ENCODE measurements around the gene ZNF579.

ZNF579 gene

DNA sequence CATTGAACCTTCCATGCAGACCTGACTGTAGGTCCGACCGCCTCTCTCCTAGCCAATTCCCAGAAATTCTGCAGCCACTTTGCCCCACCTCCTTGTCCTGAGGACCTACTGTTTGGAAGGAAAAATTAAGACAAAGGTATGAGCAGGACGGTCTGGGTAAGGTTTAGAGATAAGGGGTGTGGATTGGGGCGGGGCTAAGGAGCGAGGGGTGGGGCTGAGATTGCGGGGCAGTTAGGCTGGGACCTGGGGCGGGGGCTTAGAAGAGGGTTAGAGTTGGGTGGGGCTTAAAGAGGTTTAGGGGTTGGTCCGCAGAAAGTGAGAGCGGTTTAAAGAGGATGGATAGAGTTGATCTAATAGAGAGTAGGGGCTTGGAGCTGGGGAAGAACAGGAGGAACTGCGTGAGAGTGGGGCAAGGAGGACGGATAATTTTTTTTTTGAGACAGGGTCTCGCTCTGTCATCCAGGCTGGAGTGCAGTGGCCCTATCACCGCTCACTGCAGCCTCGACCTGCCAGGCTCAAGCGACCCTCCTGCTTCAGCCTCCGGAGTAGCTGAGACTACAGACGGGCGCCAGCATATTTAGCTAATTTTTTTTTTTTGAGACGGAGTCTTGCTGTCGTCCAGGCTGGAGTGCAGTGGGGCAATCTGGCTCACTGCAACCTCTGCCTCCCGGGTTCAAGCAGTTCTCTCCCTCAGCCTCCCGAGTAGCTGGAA, 23.1 kb upstream of the ZNF579 start:
- Histone ChIP-seq H3K4me1 (ENCODE audit: insufficient read depth, low read length) (no peaks in the 10 kb centered on the region), H3K9me3 (ENCODE audit: control insufficient read depth, insufficient read depth, low read length) (no peaks in the 10 kb centered on the region), H3K36me3 (ENCODE audit: insufficient read depth, low read length) (0 out of 2 replicates have a peak, but pooled peaks cover 8% of the 10 kb centered on the region), H3K9ac (ENCODE audit: low read depth, low read length) (peak overlapping the region; percentile 32; the same call in 1 of the 2 replicates)

DNA sequence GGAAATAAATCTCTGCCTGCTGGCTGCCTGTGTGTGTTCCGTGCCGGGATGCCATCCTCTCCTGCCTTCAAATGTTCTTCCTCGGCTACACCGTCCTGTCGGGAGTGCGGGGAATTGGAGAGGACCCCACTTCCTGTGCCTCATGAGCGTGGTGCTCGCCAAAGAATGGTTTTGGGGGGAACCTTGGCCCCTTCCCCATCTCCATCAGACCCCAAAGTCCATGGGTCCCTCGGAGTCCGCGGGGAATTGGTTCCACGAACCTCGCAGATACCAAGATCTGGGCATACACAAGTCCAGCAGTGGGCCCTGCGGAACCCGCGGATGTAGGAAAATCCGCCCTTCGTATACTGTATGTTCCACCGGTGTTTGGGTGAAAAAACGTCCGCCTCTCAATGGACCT, 22.5 kb upstream of the ZNF579 start:
- Histone ChIP-seq H3K4me1 (ENCODE audit: insufficient read depth, low read length) (0 out of 2 replicates have a peak, but pooled peaks cover 5% of the 10 kb centered on the region), H3K9ac (ENCODE audit: low read depth, low read length) (peak overlapping the region; percentile 32; the same call in 1 of the 2 replicates), H3K9me3 (ENCODE audit: control insufficient read depth, insufficient read depth, low read length) (no peaks in the 10 kb centered on the region), H3K36me3 (ENCODE audit: insufficient read depth, low read length) (0 out of 2 replicates have a peak, but pooled peaks cover 8% of the 10 kb centered on the region)

- H3K36me3 ChIP-seq (ENCODE audit: insufficient read depth, low read length), result 0 out of 2 replicates have a peak, but pooled peaks cover 5% of the 10 kb centered on the region
- no peak overlapping the region for H3K9ac ChIP-seq (ENCODE audit: low read depth, low read length)
- 0 out of 2 replicates have a peak, but pooled peaks cover 5% of the 10 kb centered on the region for H3K4me1 ChIP-seq (ENCODE audit: insufficient read depth, low read length)
- H3K9me3 ChIP-seq (ENCODE audit: control insufficient read depth, insufficient read depth, low read length), result no peaks in the 10 kb centered on the region
These were observed 21.7 kb upstream of the ZNF579 start for GRCh38 chr19:55602104-55603001.

DNA sequence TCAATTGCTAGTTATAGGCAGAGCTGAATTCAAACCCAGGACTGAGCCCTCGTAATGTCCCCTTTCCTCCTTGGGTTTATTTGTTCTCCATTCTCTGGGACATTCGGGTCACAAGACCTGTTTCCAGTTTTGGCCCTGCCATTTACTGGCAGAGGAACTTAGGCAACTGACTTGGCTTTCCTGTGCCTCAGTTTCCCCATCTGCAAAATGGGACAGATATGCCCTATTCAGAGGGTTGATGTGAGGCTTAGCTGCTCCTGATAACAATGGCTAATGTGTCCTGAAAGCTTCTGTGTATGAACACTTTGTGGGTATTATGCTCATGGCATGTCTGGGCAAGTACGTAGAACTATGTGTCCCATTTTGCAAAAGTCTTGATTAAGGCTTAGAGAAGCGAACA, 20.4 kb upstream of the ZNF579 start:
- H3K9ac ChIP-seq (ENCODE audit: low read depth, low read length), result peak overlapping the region; percentile 63
- no peaks in the 10 kb centered on the region for H3K9me3 ChIP-seq (ENCODE audit: control insufficient read depth, insufficient read depth, low read length)
- H3K36me3 ChIP-seq (ENCODE audit: insufficient read depth, low read length), result no peaks in the 10 kb centered on the region
- H3K4me1 ChIP-seq (ENCODE audit: insufficient read depth, low read length), result 0 out of 2 replicates have a peak, but pooled peaks cover 5% of the 10 kb centered on the region

DNA sequence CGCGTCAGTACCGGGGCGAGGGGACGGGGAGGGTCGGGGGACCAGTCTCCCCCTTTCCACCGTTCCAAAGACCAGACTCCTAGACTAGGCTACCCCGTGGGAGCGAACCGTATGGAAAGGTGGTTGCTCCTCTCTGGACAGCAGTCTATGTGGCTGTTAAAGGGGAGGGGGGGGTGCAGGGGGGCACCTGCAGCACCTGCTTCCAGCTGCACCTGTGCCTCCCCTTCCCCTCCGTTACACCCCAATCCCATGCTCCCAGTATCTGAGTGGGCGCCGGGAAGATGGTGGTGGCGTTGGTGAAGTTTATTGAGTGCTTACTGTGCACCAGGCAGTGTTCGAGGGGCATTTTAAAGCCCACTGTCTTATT, 20.0 kb upstream of the ZNF579 start:
- H3K36me3 ChIP-seq (ENCODE audit: insufficient read depth, low read length), result no peaks in the 10 kb centered on the region
- H3K9me3 ChIP-seq (ENCODE audit: control insufficient read depth, insufficient read depth, low read length), result no peaks in the 10 kb centered on the region
- H3K4me1 ChIP-seq (ENCODE audit: insufficient read depth, low read length), result 0 out of 2 replicates have a peak, but pooled peaks cover 5% of the 10 kb centered on the region
- peak overlapping the region; percentile 63 for H3K9ac ChIP-seq (ENCODE audit: low read depth, low read length)

- Histone ChIP-seq H3K9me3 (ENCODE audit: control insufficient read depth, insufficient read depth, low read length) (no peaks in the 10 kb centered on the region), H3K9ac (ENCODE audit: low read depth, low read length) (peak within 1 kb of the TSS; percentile 66)
These were observed 19.4 kb upstream of the ZNF579 start, which contains the start of gene ZNF524 for GRCh38 chr19:55599842-55600661. Gene ZNF524 (plus strand): TSS chr19:55600288. CDS start chr19:55602113, 1,825 bp downstream.

GRCh38 chr19:55599468-55599841, 18.8 kb upstream of the ZNF579 start, which contains the start of gene FIZ1:
Gene FIZ1 (minus strand): TSS chr19:55599517. CDS start chr19:55597865, 1,652 bp downstream.
- Histone ChIP-seq H3K36me3 (ENCODE audit: insufficient read depth, low read length) (no peaks in the 10 kb centered on the region), H3K4me1 (ENCODE audit: insufficient read depth, low read length) (0 out of 2 replicates have a peak, but pooled peaks cover 5% of the 10 kb centered on the region), H3K9ac (ENCODE audit: low read depth, low read length) (peak within 1 kb of the TSS; percentile 66), H3K9me3 (ENCODE audit: control insufficient read depth, insufficient read depth, low read length) (no peaks in the 10 kb centered on the region)

More at GRCh38 chr19:55599842-55600661, 19.4 kb upstream of the ZNF579 start, which contains the start of gene ZNF524:
- Histone ChIP-seq H3K4me1 (ENCODE audit: insufficient read depth, low read length) (0 out of 2 replicates have a peak, but pooled peaks cover 5% of the 10 kb centered on the region), H3K36me3 (ENCODE audit: insufficient read depth, low read length) (no peaks in the 10 kb centered on the region)

GRCh38 chr19:55598719-55599467, 18.2 kb upstream of the ZNF579 start:
- Histone ChIP-seq H3K4me1 (ENCODE audit: insufficient read depth, low read length) (0 out of 2 replicates have a peak, but pooled peaks cover 5% of the 10 kb centered on the region), H3K36me3 (ENCODE audit: insufficient read depth, low read length) (no peaks in the 10 kb centered on the region), H3K9ac (ENCODE audit: low read depth, low read length) (peak overlapping the region; percentile 66), H3K9me3 (ENCODE audit: control insufficient read depth, insufficient read depth, low read length) (no peaks in the 10 kb centered on the region)

GRCh38 chr19:55598034-55598433, 17.4 kb upstream of the ZNF579 start:
- H3K36me3 ChIP-seq (ENCODE audit: insufficient read depth, low read length), result no peaks in the 10 kb centered on the region
- 0 out of 2 replicates have a peak, but pooled peaks cover 5% of the 10 kb centered on the region for H3K4me1 ChIP-seq (ENCODE audit: insufficient read depth, low read length)

GRCh38 chr19:55597501-55597921, 16.9 kb upstream of the ZNF579 start:
- 0 out of 2 replicates have a peak, but pooled peaks cover 5% of the 10 kb centered on the region for H3K4me1 ChIP-seq (ENCODE audit: insufficient read depth, low read length)
- H3K9ac ChIP-seq (ENCODE audit: low read depth, low read length), result peak overlapping the region; percentile 56; the same call in 1 of the 2 replicates
- H3K9me3 ChIP-seq (ENCODE audit: control insufficient read depth, insufficient read depth, low read length), result no peaks in the 10 kb centered on the region
- no peaks in the 10 kb centered on the region for H3K36me3 ChIP-seq (ENCODE audit: insufficient read depth, low read length)

More at GRCh38 chr19:55598034-55598433, 17.4 kb upstream of the ZNF579 start:
- H3K9ac ChIP-seq (ENCODE audit: low read depth, low read length), result peak overlapping the region; percentile 56; the same call in 1 of the 2 replicates
- no peaks in the 10 kb centered on the region for H3K9me3 ChIP-seq (ENCODE audit: control insufficient read depth, insufficient read depth, low read length)

- no peaks in the 10 kb centered on the region for H3K36me3 ChIP-seq (ENCODE audit: insufficient read depth, low read length)
- H3K9ac ChIP-seq (ENCODE audit: low read depth, low read length), result no peak overlapping the region
- peaks cover 7% of the 10 kb centered on the region; the same call in 1 of the 2 replicates for H3K4me1 ChIP-seq (ENCODE audit: insufficient read depth, low read length)
- H3K9me3 ChIP-seq (ENCODE audit: control insufficient read depth, insufficient read depth, low read length), result no peaks in the 10 kb centered on the region
These were observed 15.7 kb upstream of the ZNF579 start for GRCh38 chr19:55596304-55596703.

GRCh38 chr19:55594996-55595545, 14.4 kb upstream of the ZNF579 start:
- Histone ChIP-seq H3K4me1 (ENCODE audit: insufficient read depth, low read length) (peaks cover 15% of the 10 kb centered on the region; the same call in 1 of the 2 replicates), H3K36me3 (ENCODE audit: insufficient read depth, low read length) (no peaks in the 10 kb centered on the region), H3K9ac (ENCODE audit: low read depth, low read length) (no peak overlapping the region), H3K9me3 (ENCODE audit: control insufficient read depth, insufficient read depth, low read length) (no peaks in the 10 kb centered on the region)
